Transverse colon (tissue), 4 donors: Measurements from ENCODE around the gene CYB561.

ENCODE experiments used
- EP300 ChIP-seq: sonication (generic); formaldehyde crosslinking; IDR thresholded peaks from one replicate; pipeline ENCODE4 v1.6.1; 2017; ENCODE audit warnings: antibody characterized with exemption, low read depth
- POLR2A ChIP-seq: fragments of 450-650 bp; IDR thresholded peaks from one replicate; pipeline ENCODE4 v1.6.1; 2016; ENCODE audit warnings: antibody characterized with exemption, mild to moderate bottlenecking, moderate library complexity
- POLR2AphosphoS5 ChIP-seq, 3 donors: sonication (generic); formaldehyde crosslinking; IDR thresholded peaks; one replicate each; pipeline ENCODE4 v1.6.1; 2016; ENCODE audit warnings: antibody characterized with exemption in 3 of 3
- TF ChIP-seq, protein P1 (sequence below), 5 experiments: fragments of 200-600 bp in 3 of 5; fragments of 450-650 bp in 2 of 5; sonication (generic) in 3 of 5; IDR thresholded peaks; 1 replicate in 2 of 5; 2 replicates in 3 of 5; pipeline ENCODE4 v1.5.1; 2016 to 2017; ENCODE audit warnings: antibody characterized with exemption in 5 of 5, inconsistent platforms in 3 of 5, mild to moderate bottlenecking in 2 of 5, moderate library complexity in 1 of 5

DNA sequence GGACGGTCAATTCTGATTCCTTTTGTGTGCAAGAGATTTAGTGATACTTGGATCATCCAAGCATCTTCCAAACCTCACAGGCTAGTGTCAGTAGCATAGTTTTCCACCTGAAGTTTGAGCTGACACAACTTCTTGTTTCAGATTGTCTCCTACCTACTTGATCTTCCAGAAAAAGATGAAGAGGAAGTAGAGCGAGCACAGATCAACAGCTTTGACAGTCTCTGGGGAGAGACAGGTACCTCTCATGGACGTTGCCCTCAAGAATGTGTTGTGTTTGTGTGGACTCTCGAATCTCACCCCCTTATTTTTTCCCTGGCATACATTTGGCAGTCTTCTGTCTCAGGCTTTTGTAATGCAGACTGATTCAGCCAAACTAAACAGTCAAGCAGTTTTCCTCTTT is 47.4 kb downstream of the CYB561 start:
- TF ChIP-seq, protein P1, sequence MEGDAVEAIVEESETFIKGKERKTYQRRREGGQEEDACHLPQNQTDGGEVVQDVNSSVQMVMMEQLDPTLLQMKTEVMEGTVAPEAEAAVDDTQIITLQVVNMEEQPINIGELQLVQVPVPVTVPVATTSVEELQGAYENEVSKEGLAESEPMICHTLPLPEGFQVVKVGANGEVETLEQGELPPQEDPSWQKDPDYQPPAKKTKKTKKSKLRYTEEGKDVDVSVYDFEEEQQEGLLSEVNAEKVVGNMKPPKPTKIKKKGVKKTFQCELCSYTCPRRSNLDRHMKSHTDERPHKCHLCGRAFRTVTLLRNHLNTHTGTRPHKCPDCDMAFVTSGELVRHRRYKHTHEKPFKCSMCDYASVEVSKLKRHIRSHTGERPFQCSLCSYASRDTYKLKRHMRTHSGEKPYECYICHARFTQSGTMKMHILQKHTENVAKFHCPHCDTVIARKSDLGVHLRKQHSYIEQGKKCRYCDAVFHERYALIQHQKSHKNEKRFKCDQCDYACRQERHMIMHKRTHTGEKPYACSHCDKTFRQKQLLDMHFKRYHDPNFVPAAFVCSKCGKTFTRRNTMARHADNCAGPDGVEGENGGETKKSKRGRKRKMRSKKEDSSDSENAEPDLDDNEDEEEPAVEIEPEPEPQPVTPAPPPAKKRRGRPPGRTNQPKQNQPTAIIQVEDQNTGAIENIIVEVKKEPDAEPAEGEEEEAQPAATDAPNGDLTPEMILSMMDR (IDR thresholded peaks at IDR 0.05) = no peak
- TF ChIP-seq POLR2A (no peak), POLR2AphosphoS5 (IDR thresholded peaks at IDR 0.05) (no peak), EP300 (no peak)
